ENCODE data around the gene CFL1.

Gene CFL1

DNA sequence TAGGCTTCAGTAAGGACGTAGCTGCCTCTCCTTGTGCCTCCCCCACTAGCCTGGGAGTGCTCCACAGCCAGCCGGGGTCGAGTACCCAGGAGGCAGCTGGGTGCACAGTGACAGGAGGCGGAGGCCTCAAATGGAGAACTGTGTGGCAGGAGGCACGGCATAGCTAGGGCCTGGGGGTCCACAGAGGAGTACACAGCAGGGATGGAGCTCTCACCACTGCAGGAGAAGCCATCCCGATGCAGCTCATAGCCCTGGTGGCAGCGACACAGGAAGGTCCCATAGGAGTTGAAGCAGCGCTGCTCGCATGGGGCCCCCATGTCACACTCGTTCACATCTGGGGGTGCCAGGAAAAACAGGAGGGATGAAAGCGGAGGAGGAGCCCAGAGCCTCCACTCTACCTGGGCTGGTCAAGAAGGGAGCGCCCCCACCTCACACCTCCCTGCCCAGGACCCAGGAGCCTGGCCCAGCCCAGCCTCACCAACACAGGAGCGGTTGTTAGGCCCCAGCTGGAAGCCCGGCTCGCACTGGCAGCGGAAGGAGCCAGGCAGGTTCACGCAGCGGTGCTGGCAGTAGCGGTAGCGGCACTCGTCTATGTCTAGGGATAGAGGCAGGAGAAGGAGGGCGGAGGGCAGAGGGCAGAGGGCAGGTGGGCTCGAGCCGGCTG, 11.8 kb upstream of the CFL1 start:
- no peak for DNase-seq

- DNase-seq: no peak
These were observed 10.9 kb upstream of the CFL1 start for GRCh38 chr11:65868907-65869306.

- no peak for DNase-seq
These were observed 10.2 kb upstream of the CFL1 start for GRCh38 chr11:65868076-65868667.

DNA sequence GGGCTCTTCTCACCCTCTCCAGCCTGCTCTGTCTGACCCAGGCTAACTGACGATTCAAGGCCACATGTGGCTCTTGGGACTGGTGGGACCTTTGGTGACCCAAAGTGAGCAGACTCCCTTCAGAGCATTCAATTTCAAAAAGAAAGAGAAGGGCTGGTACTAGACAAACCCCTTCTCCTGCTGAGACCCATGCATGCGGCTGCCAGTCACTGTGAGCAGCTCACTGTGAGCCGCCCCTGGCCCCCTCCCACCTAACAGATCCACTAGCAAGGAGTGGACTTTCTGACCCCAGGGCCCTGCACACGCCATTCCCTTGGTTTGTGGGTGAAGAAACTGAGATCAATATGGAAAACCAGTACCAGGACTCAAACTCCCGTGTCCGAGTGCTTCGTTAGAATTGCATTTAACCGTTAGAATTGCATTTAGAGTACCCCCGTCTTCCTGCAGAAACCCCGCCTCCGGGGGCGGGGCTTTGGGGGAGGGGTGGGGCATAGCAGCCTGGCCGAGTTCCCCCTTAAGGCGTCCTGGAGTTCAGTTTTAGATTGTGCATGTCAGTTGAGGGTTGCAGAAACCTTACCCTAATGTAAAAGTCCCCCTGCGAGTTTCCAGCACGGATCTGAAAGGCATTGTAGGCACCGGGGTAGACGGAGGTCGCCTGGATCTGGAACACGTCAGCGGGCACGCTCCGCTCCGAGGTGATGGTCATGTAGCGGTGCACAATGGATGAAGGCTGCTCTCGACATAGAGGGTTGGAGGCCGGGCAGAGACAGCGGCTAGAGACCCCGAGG, 9.5 kb upstream of the CFL1 start:
- no peak for DNase-seq

DNA sequence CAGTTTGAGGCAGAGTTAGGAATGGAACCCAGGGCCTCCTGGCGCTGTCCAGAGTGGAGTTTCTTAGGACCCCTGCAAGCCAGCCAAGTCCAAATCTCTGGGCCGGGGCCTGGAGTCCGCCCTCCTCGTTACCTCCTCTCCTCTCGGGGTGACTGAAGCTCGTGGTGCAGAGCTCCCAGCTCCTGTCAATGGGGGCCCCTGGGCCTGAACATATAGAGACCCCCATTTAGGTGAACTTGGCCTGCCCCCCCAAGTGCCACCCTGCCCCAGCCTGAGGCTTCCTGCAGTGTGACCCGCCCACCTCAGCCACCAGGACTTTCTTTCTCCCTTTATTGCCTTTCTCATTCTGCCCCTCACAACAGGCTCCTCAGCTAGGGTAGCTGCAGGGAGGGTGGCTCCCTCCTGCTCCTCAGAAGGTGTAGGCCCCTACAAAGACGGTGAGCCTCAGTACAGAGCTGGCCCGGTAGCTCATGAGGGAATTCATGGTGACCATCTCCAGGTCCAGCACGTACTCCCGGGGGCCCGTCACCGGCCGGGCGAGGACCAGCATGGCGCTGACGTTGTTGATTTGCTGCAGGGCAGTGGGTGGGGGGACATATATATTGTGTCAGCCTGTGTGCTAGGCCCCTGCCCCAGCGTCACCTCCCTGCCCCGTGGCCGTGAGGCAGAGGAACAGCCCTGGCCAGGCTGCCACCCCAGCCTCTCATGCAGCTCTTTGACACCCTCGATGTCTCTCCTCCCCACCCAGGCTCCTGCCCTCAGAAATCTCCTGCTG, 8.7 kb upstream of the CFL1 start:
- DNase-seq: no peak

DNA sequence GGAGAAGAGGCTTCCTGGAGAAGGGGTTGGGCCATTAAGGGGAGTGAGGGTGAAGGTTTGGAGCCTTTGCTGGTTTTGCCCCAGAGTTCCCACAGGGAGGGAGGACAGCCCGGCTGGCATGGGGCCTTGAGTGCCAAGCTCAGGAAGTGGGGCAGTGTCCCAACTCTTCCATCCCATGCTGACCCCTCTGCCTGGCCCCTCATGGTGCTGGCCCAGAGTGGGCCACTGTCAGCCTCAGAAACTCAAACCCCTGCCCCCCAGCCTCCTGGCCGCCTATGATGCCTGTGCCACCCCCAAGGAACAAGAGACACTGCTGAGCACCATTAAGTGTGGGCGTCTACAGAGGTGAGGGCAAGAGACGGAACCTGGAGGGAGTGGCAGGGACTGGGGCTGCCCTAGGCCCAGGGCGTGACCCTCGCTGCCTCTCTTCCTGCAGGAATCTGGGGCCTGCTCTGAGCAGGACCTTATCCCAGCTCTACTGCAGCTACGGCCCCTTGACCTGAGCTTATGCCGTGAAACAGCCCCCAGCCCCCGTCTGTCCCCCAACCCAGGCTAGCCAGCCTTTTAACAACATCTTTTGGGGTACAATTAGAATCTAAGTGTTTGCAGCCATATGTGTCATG, 7.7 kb upstream of the CFL1 start:
- no peak for DNase-seq

DNA sequence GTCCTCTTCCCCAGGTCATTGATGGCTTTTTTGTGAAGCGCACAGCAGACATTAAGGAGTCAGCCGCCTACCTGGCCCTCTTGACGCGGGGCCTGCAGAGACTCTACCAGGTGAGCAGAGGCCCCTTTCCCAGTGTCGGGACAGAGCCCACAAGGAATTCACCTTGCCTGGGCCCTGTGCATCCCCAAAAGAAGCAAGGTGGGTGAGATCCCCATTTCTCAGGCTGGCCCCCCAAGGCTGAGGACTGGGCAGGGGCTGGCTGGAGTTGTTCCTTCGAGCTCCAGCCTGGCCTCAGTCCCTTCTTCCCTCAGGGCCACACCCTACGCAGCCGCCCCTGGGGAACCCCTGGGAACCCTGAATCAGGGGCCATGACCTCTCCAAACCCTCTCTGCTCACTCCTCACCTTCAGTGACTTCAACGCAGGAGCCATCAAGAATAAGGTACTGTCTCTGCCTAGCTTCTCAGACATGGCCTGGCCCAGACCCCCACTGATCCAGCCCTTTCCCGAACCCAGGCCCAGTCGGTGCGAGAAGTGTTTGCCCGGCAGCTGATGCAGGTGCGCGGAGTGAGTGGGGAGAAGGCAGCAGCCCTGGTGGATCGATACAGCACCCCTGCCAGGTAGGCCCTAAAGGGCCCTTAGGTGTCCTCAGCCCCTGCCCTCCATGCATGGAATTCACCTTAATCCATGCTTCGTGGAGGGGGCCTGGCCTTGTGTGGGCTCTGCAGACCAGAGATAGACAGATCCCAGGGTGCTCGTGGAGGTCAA, 6.9 kb upstream of the CFL1 start:
- no peak for DNase-seq

DNA sequence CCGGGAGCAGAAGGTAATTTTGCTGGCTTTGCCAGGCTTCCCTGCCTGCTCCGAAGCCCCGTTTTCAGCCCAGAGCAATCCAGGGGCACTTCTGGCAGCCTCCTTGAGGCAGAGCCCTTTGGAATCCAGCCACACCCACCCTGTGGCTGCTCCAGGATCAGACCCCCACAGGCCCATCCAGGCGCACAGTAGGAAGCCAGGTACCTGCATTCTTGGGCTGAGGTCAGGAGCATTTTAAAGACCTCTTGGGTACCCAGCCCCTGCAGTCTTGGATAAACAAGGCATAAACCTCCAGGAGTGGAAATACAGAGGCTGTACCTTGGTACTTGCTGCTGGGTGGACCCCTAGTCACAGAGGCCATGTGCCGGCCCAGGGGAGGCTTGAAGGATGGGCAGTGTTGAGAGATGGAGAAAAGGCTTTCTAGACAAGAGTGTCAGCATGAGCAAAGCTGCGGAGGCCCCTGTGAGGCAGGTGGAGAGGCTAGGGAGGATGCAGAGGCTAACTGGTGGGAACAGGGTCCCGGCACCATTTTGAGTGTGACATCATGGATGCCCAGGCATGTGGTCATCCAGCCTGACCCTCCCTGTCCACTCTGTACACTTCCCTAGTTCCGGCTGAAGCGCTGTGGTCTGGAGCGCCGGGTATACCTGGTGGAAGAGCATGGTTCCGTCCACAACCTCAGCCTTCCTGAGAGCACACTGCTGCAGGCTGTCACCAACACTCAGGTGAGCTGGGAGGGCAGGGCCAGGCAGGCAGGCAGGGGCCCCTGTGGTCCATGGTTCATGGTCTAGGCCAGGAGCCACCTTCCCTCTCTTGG, 6.1 kb upstream of the CFL1 start:
- no peak for DNase-seq

GRCh38 chr11:65862941-65863888, 5.2 kb upstream of the CFL1 start:
- no peak for DNase-seq

- DNase-seq: no peak
These were observed 4.3 kb upstream of the CFL1 start for GRCh38 chr11:65862191-65862735.

GRCh38 chr11:65861533-65862183, 3.7 kb upstream of the CFL1 start:
- no peak for DNase-seq

- no peak for DNase-seq
These were observed 3.2 kb upstream of the CFL1 start for GRCh38 chr11:65861165-65861505.

DNA sequence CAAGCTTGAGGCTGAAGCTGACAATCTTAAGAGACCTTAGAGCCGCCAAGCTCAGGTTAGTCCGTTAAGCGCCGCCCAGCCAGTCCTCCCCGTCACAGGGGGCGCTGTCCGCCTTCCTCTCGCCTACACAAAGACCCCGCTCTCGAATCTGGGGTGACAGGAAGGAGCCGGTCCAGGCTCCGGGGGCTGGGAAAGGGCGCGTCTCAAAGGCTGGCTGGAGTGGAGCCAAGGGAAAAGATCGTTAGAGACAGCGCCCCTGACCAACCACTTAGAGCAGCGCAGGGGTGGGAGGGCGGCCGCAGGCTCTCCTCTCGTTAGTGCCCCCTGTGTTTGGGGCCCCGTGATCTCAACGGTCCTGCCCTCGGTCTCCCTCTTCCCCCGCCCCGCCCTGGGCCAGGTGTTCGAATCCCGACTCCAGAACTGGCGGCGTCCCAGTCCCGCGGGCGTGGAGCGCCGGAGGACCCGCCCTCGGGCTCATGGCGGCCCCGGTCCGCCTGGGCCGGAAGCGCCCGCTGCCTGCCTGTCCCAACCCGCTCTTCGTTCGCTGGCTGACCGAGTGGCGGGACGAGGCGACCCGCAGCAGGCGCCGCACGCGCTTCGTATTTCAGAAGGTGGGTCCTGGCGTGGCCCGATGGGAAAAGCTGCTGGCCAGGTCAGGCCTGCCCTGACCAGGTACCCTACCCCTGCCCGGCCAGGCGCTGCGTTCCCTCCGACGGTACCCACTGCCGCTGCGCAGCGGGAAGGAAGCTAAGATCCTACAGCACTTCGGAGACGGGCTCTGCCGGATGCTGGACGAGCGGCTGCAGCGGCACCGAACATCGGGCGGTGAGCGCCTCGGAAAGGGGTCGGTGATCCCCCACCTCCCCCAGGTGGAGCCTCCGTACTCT, 2.5 kb upstream of the CFL1 start, which contains the start of gene MUS81:
Gene MUS81 (plus strand): TSS at position 156 of the 887 bp plus-strand sequence. CDS start 321 bp downstream, at position 477.
- peak; percentile 92 to 95 for DNase-seq

DNA sequence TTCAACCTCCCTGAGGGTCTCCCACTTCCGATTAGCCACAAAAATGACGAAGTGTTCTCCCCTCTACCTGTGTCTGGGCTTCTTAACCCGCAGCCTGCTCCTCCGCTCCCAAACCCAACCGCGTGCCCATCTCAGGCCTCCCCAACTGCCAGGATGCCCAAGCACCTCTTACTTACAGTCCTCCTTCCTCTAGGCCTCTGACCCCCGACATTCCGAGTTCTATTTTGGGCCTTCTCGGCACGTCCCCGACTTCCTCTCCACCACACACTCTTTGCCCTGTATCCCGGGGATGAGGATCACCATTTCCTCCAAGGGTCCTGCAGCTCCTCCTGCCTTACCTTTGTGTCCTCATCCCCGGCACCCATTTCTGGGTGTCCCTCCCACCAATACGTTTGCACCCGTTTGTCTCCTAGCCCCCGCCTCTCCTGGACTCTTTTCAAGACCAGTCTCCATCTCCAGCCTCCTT, 1.9 kb upstream of the CFL1 start:
- peak in 1 of 2 donors; percentile 13 for DNase-seq

DNA sequence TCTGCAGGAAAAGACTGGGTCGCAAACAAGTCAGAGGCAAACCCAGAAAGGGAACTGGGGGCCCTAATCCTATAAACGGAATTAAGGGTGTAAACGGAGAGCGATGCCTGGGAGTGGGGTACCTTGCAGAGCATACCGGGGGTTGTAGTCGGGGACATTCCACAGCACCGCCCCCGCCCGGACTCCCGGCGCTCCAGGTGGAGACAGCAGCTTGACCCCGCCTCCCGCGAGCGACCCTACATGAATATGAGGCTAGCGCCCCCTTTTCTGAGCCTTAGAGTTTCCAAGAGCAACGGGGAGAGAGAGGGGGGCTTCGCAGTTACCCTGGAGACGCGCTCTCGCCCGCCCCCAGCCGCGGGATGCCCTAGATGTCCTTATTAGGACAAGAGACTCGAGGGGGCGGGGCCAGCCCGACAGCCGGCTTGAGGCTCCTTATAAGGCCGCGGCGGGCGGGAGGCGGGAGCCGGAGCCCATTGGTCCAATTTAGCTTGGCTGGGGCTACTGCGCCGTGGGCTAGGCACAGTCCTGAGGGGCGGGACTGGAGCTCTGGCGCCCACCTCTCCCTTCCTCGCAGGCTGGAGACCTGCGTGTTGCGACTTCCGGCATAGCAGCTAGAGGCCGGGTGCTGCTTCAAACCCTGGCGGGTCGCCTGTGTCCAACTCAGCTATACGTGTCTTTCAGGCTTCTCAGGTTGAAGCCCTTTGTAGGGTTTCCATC, 1.3 kb upstream of the CFL1 start:
- DNase-seq: peak; percentile 98 to 99

DNA sequence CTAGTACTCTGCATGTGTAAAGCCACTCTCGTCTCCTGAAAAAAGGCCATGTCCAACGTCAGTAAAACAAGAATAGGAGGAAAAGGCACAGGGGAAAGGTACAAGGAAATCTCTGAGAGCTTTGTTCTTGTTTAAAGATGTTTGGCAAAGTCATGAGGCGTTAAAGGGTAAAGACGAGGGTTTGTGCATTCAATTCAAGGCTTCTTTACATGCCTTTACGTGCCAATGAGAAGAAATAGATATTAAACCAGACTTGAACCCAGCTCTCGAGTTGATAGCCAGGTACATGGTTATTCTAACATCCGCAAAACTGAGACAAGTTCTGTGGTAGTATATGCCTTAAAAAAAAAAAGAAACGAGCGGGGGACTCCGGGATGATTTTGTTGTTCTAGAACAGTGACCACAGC, 704 bp upstream of the CFL1 start:
- peak in 1 of 2 donors; percentile 14 for DNase-seq

- DNase-seq: no peak
These were observed 504 bp downstream of the CFL1 start for GRCh38 chr11:65857500-65857852.

Measured in inflammatory macrophage (primary cell).